ENCODE measurements around the gene TGFBR2. TPM values are rescaled to one million over a fixed set of nuclear protein-coding genes. Genes with fewer than 3 reads are reported as not detected.

TGFBR2 gene
- total RNA-seq, 1 donor from 2014 or later: 329 TPM

DNA sequence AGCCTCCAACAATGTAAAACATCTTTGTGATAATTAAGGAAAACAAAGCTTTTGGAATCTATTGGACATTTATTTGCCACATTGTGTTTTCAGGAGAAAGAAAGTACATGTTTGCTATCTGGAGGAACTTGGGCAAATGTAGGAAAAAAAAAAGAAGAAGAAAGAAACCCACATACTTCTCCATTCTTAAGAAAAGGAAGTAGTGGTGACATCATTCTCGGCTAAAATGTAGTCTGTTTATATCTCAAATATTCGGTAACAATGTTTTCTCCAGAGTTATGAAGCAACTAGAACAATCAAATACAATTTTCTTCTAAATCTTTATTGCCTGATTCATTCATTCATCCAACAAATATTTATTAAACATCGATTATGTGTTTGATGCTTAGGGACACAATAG, 2.3 kb upstream of the TGFBR2 start:
- H3K27ac ChIP-seq: peak overlapping the region; percentile 100

DNA sequence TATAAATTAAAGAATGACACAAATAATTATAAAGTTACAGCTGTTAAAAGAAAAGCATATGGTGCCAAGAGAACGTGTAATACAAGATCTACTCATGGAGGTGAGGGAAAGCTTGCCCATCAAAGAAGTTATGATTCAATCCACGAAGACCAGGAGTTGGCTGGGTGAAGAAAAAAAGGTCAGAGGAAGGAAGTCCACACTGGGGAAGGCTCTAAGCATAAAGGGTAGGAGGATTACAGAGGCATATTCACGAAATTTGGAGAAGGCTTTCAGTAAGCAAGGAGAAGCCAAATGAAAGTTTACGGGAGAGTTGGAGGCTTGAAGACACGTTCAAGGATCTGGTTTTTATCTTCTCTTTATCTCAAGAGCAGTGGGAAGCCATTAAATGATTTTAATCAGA, 1.8 kb upstream of the TGFBR2 start:
- ATAC-seq: no peak
- no peak for DNase-seq
- Histone ChIP-seq H3K27me3 (no peaks in the 10 kb centered on the region), H3K36me3 (no peaks in the 10 kb centered on the region), H3K4me1 (peaks cover 21% of the 10 kb centered on the region), H3K9me3 (no peaks in the 10 kb centered on the region), H3K27ac (peak overlapping the region; percentile 100), H3K4me3 (peak overlapping the region; percentile 1)
- TF ChIP-seq, protein P1, sequence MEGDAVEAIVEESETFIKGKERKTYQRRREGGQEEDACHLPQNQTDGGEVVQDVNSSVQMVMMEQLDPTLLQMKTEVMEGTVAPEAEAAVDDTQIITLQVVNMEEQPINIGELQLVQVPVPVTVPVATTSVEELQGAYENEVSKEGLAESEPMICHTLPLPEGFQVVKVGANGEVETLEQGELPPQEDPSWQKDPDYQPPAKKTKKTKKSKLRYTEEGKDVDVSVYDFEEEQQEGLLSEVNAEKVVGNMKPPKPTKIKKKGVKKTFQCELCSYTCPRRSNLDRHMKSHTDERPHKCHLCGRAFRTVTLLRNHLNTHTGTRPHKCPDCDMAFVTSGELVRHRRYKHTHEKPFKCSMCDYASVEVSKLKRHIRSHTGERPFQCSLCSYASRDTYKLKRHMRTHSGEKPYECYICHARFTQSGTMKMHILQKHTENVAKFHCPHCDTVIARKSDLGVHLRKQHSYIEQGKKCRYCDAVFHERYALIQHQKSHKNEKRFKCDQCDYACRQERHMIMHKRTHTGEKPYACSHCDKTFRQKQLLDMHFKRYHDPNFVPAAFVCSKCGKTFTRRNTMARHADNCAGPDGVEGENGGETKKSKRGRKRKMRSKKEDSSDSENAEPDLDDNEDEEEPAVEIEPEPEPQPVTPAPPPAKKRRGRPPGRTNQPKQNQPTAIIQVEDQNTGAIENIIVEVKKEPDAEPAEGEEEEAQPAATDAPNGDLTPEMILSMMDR (IDR thresholded peaks at IDR 0.05): no peak
- intact Hi-C loops (cut with DNase I): no loop called here

More for the DNA sequence above, 2.3 kb upstream of the TGFBR2 start:
- Histone ChIP-seq H3K36me3 (no peaks in the 10 kb centered on the region), H3K4me1 (peaks cover 21% of the 10 kb centered on the region), H3K27me3 (no peaks in the 10 kb centered on the region), H3K9me3 (no peaks in the 10 kb centered on the region), H3K4me3 (no peak overlapping the region)
- TF ChIP-seq, protein P1 (IDR thresholded peaks at IDR 0.05): no peak
- DNase-seq (no peak), ATAC-seq (no peak)
- intact Hi-C loops (cut with DNase I): no loop called here

DNA sequence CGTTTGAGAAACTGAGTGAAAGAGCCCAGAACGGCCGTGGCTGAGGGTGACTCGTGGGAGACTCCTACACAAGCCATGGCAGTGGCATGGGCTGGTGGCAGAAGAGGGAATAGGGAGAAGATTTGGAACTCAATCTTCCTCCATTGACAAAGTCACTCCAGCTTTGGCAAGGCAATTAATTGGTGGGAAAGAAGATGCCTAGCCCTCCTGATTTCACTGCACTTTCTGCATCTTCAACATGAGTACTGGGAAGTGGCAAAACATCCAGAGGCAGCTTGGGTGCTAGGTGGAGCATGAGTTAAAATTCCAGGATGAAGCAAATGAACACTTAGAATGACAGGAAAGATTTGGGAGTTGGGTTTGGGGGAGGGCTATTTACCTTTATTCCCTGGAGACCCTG, 1.4 kb upstream of the TGFBR2 start:
- peak overlapping the region; percentile 100 for H3K27ac ChIP-seq
- no peak for DNase-seq
- intact Hi-C loops (cut with DNase I): no loop called here

DNA sequence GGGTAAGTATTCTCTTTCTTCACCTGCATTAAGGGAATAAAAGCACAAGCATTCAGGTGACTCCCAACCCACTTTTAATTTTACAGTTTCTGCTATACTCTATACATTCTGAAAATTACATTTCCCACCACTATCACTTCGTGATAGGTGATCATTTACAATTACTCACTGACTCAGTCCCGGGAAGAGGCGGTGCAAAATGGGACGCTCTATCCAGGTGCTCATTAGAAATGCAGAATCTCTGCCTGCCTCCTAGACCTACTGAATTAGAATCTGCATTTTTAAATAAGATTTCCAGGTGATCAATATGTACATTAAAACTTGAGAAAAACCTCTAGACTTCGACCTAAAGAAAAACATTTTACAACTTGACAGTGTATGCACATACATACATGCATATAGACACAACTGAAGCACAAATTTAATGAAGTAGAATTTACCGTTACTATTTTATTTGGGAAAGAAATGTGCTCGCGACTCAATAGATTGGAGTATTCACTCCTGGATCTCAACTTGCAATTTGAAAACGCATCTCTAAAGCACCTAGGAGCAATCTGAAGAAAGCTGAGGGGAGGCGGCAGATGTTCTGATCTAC, 598 bp upstream of the TGFBR2 start:
- Histone ChIP-seq H3K27ac (peak overlapping the region; percentile 100), H3K4me3 (peak overlapping the region; percentile 84), H3K27me3 (no peaks in the 10 kb centered on the region), H3K4me1 (peaks cover 24% of the 10 kb centered on the region), H3K9me3 (no peaks in the 10 kb centered on the region), H3K36me3 (no peaks in the 10 kb centered on the region)
- intact Hi-C loops (cut with DNase I): no loop called here
- DNase-seq (no peak), ATAC-seq (no peak)
- TF ChIP-seq, protein P1 (IDR thresholded peaks at IDR 0.05): no peak

More for the DNA sequence above, 1.4 kb upstream of the TGFBR2 start:
- Histone ChIP-seq H3K36me3 (no peaks in the 10 kb centered on the region), H3K9me3 (no peaks in the 10 kb centered on the region), H3K4me1 (peaks cover 21% of the 10 kb centered on the region), H3K27me3 (no peaks in the 10 kb centered on the region), H3K4me3 (peak overlapping the region; percentile 1)
- no peak for ATAC-seq
- TF ChIP-seq, protein P1 (IDR thresholded peaks at IDR 0.05): no peak

DNA sequence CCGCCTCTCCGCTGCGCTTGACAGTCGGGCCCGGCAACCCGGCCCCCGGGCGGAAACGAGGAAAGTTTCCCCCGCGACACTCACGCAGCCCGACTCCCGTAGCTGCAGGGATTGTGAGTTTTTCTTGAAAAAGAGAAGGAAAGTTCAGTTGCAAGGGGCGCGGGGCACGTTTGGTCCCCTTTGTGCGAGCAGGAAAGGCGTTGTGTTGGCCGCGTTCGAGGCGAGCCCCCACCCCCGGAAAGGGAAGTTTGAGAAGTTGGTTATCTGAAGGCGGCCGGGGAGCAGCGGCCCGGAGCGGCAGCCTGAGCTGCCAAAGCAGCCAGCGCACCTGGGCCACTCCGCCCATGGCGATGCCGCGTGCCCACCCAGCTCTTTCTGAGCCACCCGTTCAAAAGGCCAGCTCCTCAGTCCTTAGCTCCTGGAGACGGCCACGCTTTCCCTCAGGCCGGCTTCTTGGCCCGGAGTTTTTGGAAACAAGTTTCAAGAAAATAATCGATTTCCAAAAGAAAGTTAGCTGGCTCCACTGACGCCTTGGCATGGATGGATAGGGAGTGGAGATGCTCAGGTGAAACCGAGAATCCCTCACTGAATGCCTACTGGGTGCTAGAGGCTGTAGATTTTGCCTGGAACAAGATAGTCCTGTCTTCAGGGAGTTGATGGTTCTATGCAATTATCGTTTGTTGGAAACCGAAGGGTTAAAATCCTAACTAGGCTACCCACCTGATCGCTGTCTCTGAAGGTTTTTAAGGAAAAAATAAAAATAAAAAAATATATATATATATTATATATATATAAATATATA, 832 bp downstream of the TGFBR2 start:
- intact Hi-C loops (cut with DNase I): no loop called here
- peak overlapping the region; percentile 100 for H3K27ac ChIP-seq
- ATAC-seq: peak; percentile 62
- peaks cover 35% of the 10 kb centered on the region for H3K4me1 ChIP-seq
- H3K27me3 ChIP-seq: no peaks in the 10 kb centered on the region
- TF ChIP-seq, protein P1 (IDR thresholded peaks at IDR 0.05): no peak
- peak overlapping the region; percentile 84 for H3K4me3 ChIP-seq
- no peaks in the 10 kb centered on the region for H3K36me3 ChIP-seq
- no peaks in the 10 kb centered on the region for H3K9me3 ChIP-seq
- DNase-seq: peak; percentile 86

All from upper lobe of right lung (tissue), 1 donor.